ENCODE results near the gene DUSP22. TPM values are rescaled to one million over a fixed set of nuclear protein-coding genes. Genes with fewer than 3 reads are reported as not detected.

DUSP22 gene
- total RNA-seq, 1 experiment from 2014 or later = 34.8 TPM

- POLR2A ChIA-PET = no interaction called here
- H3K27ac ChIP-seq (ENCODE audit: low read length) = no peak overlapping the region
- CTCF ChIA-PET = no interaction called here
- no peaks in the 10 kb centered on the region for H3K9me3 ChIP-seq (ENCODE audit: control insufficient read depth, insufficient read depth, low read depth, low read length)
- DNase-seq (ENCODE audit: low read depth, low spot score) (no peak), ATAC-seq (no peak)
- no peaks in the 10 kb centered on the region for H3K36me3 ChIP-seq (ENCODE audit: control insufficient read depth, insufficient read depth, low read length)
- no TSS peak for BruUV-seq (replicated peaks)
- H3K4me3 ChIP-seq (ENCODE audit: low read depth in 2 of 2, low read length in 2 of 2) = no peak overlapping the region
- 0 out of 2 replicates have a peak, but pooled peaks cover 4% of the 10 kb centered on the region for H3K27me3 ChIP-seq (ENCODE audit: control insufficient read depth, insufficient read depth, low read length)
- intact Hi-C loops (cut with micrococcal nuclease; ENCODE audit: unreplicated experiment) (no loop called here), in situ Hi-C loops (cut with HindIII; ENCODE audit: low pct_unique_long_range_greater_than_20kb, low sequenced_read_pairs) (no loop called here)
- no peaks in the 10 kb centered on the region for H3K4me1 ChIP-seq (ENCODE audit: control insufficient read depth, insufficient read depth, low read length)
- TF ChIP-seq, protein P1, sequence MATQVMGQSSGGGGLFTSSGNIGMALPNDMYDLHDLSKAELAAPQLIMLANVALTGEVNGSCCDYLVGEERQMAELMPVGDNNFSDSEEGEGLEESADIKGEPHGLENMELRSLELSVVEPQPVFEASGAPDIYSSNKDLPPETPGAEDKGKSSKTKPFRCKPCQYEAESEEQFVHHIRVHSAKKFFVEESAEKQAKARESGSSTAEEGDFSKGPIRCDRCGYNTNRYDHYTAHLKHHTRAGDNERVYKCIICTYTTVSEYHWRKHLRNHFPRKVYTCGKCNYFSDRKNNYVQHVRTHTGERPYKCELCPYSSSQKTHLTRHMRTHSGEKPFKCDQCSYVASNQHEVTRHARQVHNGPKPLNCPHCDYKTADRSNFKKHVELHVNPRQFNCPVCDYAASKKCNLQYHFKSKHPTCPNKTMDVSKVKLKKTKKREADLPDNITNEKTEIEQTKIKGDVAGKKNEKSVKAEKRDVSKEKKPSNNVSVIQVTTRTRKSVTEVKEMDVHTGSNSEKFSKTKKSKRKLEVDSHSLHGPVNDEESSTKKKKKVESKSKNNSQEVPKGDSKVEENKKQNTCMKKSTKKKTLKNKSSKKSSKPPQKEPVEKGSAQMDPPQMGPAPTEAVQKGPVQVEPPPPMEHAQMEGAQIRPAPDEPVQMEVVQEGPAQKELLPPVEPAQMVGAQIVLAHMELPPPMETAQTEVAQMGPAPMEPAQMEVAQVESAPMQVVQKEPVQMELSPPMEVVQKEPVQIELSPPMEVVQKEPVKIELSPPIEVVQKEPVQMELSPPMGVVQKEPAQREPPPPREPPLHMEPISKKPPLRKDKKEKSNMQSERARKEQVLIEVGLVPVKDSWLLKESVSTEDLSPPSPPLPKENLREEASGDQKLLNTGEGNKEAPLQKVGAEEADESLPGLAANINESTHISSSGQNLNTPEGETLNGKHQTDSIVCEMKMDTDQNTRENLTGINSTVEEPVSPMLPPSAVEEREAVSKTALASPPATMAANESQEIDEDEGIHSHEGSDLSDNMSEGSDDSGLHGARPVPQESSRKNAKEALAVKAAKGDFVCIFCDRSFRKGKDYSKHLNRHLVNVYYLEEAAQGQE (IDR thresholded peaks at IDR 0.05; ENCODE audit: insufficient read depth in 1 of 2, low read depth in 2 of 2, low read length in 1 of 2) = no peak
- TF ChIP-seq, protein P2, sequence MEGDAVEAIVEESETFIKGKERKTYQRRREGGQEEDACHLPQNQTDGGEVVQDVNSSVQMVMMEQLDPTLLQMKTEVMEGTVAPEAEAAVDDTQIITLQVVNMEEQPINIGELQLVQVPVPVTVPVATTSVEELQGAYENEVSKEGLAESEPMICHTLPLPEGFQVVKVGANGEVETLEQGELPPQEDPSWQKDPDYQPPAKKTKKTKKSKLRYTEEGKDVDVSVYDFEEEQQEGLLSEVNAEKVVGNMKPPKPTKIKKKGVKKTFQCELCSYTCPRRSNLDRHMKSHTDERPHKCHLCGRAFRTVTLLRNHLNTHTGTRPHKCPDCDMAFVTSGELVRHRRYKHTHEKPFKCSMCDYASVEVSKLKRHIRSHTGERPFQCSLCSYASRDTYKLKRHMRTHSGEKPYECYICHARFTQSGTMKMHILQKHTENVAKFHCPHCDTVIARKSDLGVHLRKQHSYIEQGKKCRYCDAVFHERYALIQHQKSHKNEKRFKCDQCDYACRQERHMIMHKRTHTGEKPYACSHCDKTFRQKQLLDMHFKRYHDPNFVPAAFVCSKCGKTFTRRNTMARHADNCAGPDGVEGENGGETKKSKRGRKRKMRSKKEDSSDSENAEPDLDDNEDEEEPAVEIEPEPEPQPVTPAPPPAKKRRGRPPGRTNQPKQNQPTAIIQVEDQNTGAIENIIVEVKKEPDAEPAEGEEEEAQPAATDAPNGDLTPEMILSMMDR (IDR thresholded peaks at IDR 0.05) = no peak
- TF ChIP-seq SIN3A (IDR thresholded peaks at IDR 0.05; ENCODE audit: borderline replicate concordance, insufficient read depth, low read depth, low read length) (no peak), POLR2AphosphoS5 (IDR thresholded peaks at IDR 0.05; ENCODE audit: low read depth, low read length) (no peak), TCF7L2 (IDR thresholded peaks at IDR 0.05; ENCODE audit: low read depth, low read length) (no peak)
Observed at GRCh38 chr6:259901-260508, 32.3 kb upstream of the DUSP22 start.

GRCh38 chr6:264626-265025 lies 27.7 kb upstream of the DUSP22 start:
- Histone ChIP-seq H3K4me1 (ENCODE audit: control insufficient read depth, insufficient read depth, low read length) (no peaks in the 10 kb centered on the region), H3K9me3 (ENCODE audit: control insufficient read depth, insufficient read depth, low read depth, low read length) (no peaks in the 10 kb centered on the region), H3K27me3 (ENCODE audit: control insufficient read depth, insufficient read depth, low read length) (peaks cover 5% of the 10 kb centered on the region; the same call in 1 of the 2 replicates), H3K36me3 (ENCODE audit: control insufficient read depth, insufficient read depth, low read length) (no peaks in the 10 kb centered on the region), H3K27ac (ENCODE audit: low read length) (no peak overlapping the region), H3K4me3 (ENCODE audit: low read depth in 2 of 2, low read length in 2 of 2) (no peak overlapping the region)
- TF ChIP-seq TCF7L2 (IDR thresholded peaks at IDR 0.05; ENCODE audit: low read depth, low read length) = no peak
- TF ChIP-seq POLR2AphosphoS5 (IDR thresholded peaks at IDR 0.05; ENCODE audit: low read depth, low read length) = no peak
- in situ Hi-C loops (cut with HindIII; ENCODE audit: low pct_unique_long_range_greater_than_20kb, low sequenced_read_pairs) (no loop called here), intact Hi-C loops (cut with micrococcal nuclease; ENCODE audit: unreplicated experiment) (no loop called here)
- ChIA-PET POLR2A (no interaction called here), CTCF (no interaction called here)
- ATAC-seq (no peak), DNase-seq (ENCODE audit: low read depth, low spot score) (no peak)
- BruUV-seq (replicated peaks) = no TSS peak

DNA sequence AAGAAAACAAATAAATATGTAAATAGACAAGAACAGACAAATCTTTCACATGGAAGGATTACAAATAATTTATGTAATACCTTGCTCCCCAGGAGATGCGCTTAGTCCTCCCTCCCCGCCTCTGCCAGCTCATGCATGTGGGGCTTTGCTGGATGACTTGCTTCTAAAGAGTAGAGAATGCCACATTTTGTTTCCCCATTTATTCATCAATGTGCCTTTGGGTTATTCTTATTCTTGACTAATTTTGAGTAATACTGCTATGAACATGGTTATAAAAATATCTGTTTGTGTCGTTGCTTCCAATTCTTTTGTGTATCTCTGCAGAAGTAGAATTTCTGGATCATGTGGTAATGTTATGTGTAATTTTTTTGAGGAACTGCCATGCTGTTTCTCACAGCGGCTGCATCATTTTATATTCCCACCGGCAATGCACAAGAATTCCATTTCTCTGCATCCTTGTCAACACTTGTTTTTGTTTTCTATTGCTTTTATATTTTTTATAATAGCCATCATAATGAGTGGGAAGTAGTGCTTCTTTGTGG lies 23.8 kb upstream of the DUSP22 start:
- ATAC-seq = no peak
- CTCF ChIA-PET = no interaction called here
- no TSS peak for BruUV-seq (replicated peaks)

More for the DNA sequence above, 23.8 kb upstream of the DUSP22 start:
- in situ Hi-C loops (cut with HindIII; ENCODE audit: low pct_unique_long_range_greater_than_20kb, low sequenced_read_pairs) (no loop called here), intact Hi-C loops (cut with micrococcal nuclease; ENCODE audit: unreplicated experiment) (no loop called here)
- Histone ChIP-seq H3K27me3 (ENCODE audit: control insufficient read depth, insufficient read depth, low read length) (peaks cover 11% of the 10 kb centered on the region; the same call in 1 of the 2 replicates), H3K36me3 (ENCODE audit: control insufficient read depth, insufficient read depth, low read length) (no peaks in the 10 kb centered on the region), H3K27ac (ENCODE audit: low read length) (no peak overlapping the region), H3K9me3 (ENCODE audit: control insufficient read depth, insufficient read depth, low read depth, low read length) (no peaks in the 10 kb centered on the region), H3K4me1 (ENCODE audit: control insufficient read depth, insufficient read depth, low read length) (no peaks in the 10 kb centered on the region), H3K4me3 (ENCODE audit: low read depth in 2 of 2, low read length in 2 of 2) (no peak overlapping the region)
- POLR2A ChIA-PET = no interaction called here
- TF ChIP-seq, protein P2 (IDR thresholded peaks at IDR 0.05) = no peak
- no peak for TF ChIP-seq TCF7L2 (IDR thresholded peaks at IDR 0.05; ENCODE audit: low read depth, low read length)
- TF ChIP-seq SIN3A (IDR thresholded peaks at IDR 0.05; ENCODE audit: borderline replicate concordance, insufficient read depth, low read depth, low read length) = no peak
- no peak for TF ChIP-seq POLR2AphosphoS5 (IDR thresholded peaks at IDR 0.05; ENCODE audit: low read depth, low read length)
- TF ChIP-seq, protein P1 (IDR thresholded peaks at IDR 0.05; ENCODE audit: insufficient read depth in 1 of 2, low read depth in 2 of 2, low read length in 1 of 2) = no peak
- DNase-seq (ENCODE audit: low read depth, low spot score) = no peak
